ENCODE results near the gene MOG.

Gene MOG

GRCh38 chr6:29678114-29678513, 21.2 kb downstream of the MOG start:
- DNase-seq = no peak

GRCh38 chr6:29679962-29680361, 23.1 kb downstream of the MOG start:
- DNase-seq = no peak

DNA sequence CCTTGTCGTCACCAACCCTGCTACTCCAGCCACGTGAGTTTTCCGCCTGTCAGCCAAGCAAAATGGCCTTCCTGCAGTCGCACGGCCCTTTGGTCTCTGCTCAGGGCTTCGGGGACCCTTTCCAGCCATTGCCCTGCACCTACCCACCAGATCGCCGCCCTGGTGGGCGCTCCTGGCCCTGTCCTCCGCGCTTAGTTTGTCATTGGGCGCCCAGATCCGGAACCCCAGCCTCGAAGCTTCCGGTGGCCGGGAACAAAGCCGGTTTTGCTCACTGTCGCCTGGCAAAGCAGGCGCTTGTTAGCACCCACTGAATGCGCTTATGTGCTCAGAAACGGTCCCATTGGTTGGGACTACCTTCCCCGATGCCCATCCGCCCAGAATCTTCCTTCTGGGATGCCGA, 23.5 kb downstream of the MOG start:
- DNase-seq = no peak

DNA sequence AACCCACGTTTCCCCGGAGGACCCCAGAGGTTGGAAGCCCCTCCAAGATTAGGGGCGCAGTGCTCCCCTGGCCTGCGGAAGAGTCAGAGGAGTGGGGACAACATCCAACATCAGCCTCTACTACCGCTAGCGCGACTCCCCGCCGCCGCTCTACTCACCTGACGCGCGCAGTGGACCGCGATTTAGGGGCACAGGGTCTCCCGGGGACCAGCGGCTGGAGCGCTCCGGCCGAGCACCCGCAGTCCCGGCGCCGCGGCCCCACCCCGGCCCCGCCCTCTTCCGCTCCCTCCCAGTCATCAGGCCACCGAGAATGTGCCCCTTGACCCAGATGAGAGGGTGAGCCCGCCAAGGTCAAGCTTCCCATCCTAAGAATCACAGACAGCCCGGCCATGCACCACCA, 24.0 kb downstream of the MOG start, which contains the start of gene ZFP57:
ZFP57 (minus strand) TSS at position 249 of the 400 bp plus-strand sequence. CDS start 4,149 bp downstream, outside the sequence.
- no peak for DNase-seq

DNA sequence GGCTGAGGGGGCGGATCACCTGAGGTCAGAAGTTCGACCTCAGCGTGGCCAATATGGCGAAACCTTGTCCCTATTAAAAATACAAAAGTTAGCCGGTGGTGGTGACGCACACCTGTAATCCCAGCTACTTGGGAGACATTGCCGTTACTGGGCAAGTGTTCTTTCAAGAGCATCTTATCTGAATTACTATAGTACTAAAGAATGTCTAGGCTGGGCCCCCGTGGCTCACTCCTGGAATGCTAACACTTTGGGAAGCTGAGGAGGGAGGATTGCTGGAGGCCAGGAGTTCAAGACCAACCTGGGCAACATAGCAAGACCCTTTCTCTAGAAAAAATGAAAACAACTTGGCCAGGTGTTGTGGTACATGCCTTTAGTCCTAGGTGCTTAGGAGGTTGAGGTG, 24.9 kb downstream of the MOG start:
- DNase-seq = no peak

GRCh38 chr6:29685718-29686326, 28.9 kb downstream of the MOG start:
- DNase-seq = no peak

DNA sequence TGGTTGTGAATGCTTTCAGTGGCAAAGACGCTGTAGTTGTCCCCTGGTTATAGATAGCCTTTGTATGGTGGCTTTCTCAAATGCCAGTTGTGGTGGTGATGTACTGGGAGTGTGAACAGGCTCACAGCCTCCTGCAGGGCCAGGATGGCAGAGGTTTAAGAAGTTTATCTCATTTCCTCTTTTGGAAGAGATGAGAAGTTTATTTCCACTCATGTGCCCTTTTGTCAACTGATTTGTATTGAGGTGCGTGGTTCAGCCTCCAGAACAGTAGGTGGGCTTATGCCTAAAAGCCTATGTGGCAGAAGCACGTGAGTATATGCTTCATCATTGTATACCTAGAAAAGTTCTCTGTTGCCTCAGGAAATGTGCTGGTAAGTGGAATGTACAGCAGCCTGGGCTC, 37.7 kb downstream of the MOG start:
- DNase-seq = no peak

DNA sequence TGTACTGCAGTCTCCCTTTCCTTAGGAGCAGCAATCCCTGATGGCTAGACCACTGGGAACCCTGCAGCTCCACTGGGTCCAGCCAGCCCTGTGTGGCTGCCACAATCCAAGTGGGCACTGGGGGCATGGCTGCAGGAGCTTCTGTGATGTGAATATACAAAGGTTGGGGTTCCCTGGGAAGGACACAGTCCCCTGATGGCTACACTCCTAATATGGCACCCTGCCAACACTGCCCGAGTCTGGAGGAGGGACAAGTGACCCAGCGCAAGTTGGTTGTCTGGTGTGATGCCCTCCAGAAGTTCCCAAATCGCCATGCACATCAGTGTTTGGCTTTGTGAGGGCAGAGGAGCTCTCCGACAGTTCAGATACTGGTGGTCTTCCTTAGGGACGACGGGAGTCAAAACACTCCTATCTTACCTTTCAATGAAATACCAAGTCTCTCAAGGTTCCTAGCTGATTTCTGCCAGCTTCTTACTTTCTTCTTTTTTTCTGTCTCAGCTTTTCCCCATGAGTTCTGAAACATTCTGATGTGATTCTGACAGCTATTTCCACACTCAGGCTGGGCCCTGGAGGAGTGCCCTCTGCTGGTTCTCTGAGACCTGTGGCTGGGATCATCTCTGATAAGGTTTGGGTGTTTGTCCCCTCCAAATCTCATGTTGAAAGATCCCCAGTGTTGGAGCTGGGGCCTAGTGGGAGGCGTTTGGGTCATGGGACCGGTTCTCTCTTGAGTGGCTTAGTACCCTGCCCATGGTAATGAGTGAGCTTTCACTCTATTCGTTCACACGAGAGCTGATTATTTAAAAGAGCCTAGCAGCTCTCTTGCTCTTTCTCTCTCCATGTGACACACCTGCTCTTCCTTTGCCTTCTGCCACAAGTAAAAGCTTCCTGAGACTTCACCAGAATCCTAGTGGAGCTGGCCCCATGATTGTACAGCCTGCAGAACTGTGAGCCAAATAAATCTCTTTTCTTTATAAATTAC, 39.5 kb downstream of the MOG start:
- DNase-seq = no peak

- DNase-seq = no peak
Measured at GRCh38 chr6:29702519-29703103, 45.7 kb downstream of the MOG start.

DNA sequence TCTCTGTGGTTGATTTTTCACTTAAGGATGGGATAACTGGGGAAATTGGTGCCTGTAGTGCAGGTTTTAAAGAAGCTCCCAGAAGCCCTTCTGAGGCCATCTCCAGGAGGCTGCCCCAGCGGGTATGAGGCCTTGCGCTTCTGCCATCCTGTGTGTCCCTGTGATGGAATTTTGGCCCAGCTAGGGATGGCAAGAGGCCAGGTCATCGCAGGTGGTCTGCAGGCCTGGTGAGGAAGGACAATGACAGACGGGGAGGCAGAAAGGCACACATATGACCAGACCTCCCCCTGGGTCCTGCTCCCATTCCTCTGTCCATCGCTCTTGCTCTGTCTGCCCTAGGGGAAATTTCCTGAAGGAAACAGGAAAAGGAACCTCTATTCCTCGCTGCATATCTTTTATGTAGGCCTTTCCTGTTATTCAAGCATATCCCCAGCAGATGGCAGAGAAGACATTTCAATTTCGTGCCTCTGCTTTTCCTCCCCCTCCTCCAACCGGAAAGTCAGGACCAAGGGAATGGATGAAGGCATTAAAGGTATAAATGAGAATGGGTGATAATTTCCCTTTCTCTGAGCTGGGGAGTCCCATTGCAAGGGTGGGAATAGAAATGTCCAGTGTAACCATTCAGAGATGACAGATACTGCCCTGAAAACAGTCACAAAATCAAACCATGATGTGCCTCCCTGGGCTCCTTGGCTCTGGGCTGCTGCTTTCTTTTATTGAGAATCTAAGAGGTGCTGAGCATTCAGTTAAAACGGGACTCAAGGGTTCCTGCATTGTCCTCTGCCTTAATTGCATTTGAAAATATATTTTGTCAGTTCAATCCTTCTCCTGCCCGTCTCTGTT, 48.7 kb downstream of the MOG start:
- no peak for DNase-seq

GRCh38 chr6:29708432-29709179, 51.7 kb downstream of the MOG start:
- no peak for DNase-seq

DNA sequence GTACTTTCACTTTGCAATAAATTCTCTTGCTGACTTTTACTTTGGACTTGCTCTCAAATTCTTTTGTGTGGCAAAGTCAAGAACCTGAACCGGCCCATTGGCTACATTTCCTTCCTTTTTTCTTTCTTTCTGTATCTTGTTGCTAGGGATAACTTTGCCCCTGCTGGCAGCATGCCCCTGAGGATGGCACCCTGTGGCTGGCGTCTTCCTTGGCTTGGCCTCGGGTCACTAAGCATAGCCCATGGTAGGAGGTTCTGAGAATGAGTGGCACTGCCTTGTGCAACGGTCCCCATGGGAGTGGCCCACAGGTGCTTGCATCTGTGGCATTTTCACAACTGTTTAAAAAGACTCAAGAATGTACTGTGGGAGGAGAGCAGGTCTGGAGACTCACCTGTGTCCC, 52.3 kb downstream of the MOG start:
- DNase-seq = no peak

DNA sequence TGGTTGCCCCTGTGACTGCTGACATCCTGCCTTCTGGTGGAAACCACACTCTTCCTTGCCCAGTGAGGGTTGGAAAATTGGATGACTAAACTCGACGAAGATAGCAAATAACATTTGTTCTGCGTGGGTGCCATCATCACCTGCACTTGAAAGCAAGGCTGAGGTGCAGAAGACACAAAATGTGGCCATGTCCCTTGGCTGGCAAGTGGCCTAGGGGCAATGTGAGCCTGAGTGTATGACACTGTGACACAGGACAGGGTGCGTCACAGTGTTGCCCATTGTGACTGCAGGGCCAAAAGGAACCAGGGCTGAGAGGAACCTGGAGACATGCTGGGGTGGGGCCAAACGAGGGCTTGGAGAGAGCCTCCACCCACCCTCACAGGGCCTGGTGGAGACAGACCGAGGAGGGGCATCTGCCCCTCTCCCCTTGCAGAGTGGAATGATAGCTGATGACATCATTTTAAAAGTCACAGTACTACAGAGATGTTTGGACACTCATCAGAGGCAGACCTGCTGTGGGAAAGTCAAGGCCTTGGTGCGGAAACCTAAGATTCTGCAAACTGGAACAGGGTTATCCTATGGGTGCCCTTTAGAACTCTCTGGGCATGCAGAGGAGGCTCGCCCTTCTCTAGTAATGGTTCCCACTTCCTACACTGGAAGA, 53.5 kb downstream of the MOG start:
- DNase-seq = no peak

DNA sequence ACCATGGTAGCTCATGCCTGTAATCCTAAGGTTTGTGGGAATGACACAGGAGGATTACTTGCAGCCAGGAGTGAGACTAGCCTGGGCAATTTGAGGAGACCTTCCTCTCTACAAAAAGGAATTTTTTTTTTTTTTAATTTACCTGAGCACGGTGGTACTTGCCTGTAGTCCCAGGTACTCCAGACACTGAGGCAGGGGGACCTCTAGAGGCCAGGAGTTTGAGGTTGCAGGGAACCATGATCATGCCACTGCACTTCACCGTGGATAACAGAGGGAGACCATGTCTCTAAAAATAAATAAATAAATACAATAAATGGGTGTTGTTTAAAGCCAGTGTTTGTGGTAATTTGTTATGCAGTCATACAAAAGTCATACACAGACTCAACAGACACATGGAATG, 64.0 kb downstream of the MOG start:
- DNase-seq = no peak
